ENCODE measurements around the gene TCOF1.

The TCOF1 gene

GRCh38 chr5:150357326-150358260, at the start of gene TCOF1:
TSS of gene TCOF1 (plus strand) at chr5:150357697. CDS start at chr5:150357747, 50 bp downstream.
- DNase-seq, result peak; percentile 98

GRCh38 chr5:150309101-150309885, 48.2 kb upstream of the TCOF1 start:
- no peak for DNase-seq

- no peak for DNase-seq
Observed at GRCh38 chr5:150309886-150310239, 47.6 kb upstream of the TCOF1 start.

- DNase-seq, result no peak
Observed at GRCh38 chr5:150310246-150310645, 47.3 kb upstream of the TCOF1 start.

- DNase-seq, result no peak
Observed at GRCh38 chr5:150311015-150311692, 46.3 kb upstream of the TCOF1 start.

- no peak for DNase-seq
Observed at GRCh38 chr5:150312518-150312917, 45.0 kb upstream of the TCOF1 start.

GRCh38 chr5:150313501-150313900, 44.0 kb upstream of the TCOF1 start:
- no peak for DNase-seq

DNA sequence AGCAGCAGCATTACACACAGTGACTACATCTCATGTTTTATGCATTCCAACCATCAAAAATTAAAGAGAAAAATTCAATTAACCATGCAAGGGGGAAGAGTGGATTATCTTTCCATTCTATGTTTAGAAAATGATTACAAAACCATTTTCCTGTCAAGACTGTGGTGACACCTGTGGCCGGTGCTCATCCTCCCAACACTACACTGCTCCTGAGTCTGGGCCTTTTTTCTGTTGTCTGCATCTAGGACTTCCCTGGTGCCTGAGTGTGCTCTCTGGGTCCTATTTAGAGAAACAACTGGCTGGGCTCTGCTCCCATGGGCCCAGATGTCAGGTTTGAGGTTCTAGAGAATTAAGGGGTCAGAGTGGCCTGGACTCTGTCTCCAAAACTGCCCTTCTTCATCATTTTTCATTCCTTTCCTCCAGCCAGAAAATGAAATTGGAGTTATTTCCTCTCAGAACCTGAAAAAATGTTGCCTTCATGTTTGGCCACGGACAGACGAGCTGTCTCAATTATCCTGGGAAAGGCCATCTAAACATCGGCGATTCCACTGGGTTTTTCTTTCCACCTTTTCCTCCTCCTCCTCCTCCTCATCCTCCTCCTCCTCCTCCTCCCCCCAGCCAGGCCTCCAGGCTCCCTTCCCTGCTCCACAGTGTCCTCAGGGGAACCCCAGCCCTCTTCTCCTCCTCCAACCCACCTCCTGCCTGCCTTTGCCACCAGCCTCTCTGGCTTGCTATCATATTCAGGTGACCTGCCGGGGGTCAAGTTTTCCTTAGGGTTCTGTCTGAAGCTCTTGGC, 43.4 kb upstream of the TCOF1 start:
- no peak for DNase-seq

- no peak for DNase-seq
Observed at GRCh38 chr5:150315245-150315644, 42.3 kb upstream of the TCOF1 start.

DNA sequence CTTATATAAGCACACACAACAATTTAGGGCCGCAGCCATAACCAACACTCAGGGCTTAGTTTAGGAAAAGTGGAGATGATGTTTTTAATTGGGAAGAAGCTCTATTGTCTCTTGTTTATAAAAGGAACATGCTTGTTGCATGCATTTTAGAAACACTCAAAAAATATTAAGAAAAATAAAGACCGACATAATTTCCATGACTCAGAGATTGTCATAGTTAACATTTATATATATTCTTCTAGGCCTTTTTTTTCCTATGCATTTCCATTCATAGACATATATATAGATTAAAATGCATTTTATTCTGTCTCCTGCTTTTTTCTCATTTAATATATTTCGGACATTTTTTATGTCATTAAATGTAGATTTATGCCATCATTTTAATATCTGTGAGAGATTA, 41.2 kb upstream of the TCOF1 start:
- DNase-seq, result no peak

- no peak for DNase-seq
Observed at GRCh38 chr5:150317048-150318003, 40.2 kb upstream of the TCOF1 start.

DNA sequence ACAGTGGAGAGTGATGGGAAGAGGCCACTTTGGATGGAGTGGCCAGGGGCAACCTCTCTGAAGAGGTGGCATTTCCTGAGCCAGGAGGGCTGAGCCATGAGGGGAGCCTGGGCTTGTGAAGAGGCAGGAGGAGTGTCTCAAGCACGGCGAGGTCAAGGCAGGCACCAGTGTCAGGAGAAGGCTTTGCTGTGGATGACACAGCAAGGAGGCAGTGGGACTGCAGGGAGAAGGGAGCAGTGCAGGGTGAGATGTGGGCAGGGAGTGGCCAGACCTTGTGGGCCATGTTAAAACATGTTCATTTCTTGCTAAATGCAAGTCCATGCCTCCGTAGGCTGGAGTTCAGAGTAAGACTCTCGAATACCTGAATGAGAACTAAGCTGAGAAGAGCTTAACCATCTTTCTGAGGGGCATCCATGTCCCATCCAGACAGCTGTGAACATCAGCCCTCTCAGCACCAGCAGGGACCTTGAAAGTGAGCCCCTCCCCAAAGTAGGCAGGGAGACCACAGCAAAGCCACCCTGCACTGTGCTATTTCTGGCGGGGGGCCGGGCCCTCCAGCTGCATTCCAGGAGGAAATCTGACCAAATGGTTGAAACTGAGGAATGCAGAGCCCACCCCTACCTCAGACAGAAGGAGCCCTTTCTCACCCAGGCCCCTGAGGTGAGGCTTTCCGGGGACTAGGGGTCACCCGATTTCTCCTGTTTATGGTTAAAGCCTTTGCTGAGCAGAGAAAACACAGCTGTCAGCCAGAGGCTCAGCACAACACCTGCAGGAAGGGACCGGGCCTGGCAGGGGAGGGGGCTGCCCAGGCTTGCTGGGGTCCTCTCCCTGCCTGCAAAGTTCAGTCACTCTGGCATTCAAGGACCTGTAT, 38.6 kb upstream of the TCOF1 start:
- no peak for DNase-seq

GRCh38 chr5:150319484-150319790, 38.1 kb upstream of the TCOF1 start:
- DNase-seq, result no peak

GRCh38 chr5:150320044-150320613, 37.4 kb upstream of the TCOF1 start:
- no peak for DNase-seq

DNA sequence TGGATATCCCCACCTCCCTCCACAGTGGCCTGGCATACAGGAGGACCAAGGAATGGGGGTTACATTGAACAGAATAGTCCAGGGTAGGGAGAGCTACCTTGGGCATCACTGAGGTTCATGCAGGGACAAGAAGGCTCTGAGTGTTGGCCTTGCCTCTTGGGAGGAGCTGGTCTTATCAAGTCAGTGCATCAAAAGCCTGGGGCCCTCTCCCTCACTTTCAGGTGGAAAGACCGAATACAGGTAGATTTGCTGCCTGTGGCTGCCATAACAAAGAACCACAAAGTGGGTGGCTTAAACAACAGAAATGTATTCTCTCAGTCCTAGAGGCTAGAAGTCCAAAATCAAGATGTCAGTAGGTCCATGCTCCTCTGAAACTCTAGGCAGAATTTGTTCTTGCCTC, 36.3 kb upstream of the TCOF1 start:
- DNase-seq, result no peak

DNA sequence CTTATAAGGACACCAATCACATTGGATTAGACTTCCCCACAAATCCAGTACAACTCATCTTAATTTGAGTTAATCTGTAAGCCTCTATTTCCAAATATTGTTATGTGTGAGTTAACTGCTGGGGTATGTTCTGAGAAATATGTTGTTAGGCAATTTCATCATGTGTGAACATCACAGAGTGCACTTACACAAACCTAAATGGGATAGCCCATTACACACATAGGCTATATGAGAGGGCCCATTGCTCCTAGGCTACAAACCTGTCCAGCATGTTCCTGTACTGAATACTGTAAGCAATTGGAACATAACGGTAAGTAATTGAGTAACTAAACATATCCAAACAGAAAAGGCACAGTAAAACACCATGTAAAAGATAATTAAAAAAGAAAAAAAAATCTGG, 35.7 kb upstream of the TCOF1 start:
- DNase-seq, result no peak

GRCh38 chr5:150322202-150322601, 35.3 kb upstream of the TCOF1 start:
- no peak for DNase-seq

- DNase-seq, result no peak
Observed at GRCh38 chr5:150323092-150323491, 34.4 kb upstream of the TCOF1 start.

GRCh38 chr5:150323819-150324218, 33.7 kb upstream of the TCOF1 start:
- DNase-seq, result no peak

- DNase-seq, result no peak
Observed at GRCh38 chr5:150325426-150325825, 32.1 kb upstream of the TCOF1 start.

All from stimulated activated CD4-positive, alpha-beta T cell treated with anti-CD3 and anti-CD28 coated beads, Interleukin-2, amount 100 ng/mL, for 48 hours (primary cell).